Chondrocyte (in vitro differentiated cells): ENCODE measurements around the gene CDH24. TPM values are rescaled to one million over a fixed set of nuclear protein-coding genes. Genes with fewer than 3 reads are reported as not detected.

Experiments used
- DNase-seq: peaks from one replicate; pipeline ENCODE4 v3.0.0; 2021; ENCODE audit warnings: mixed read lengths, low spot score
- H3K27ac Mint-ChIP-seq: one replicate; pipeline ENCODE4 v1.8.0; 2021; ENCODE audit warnings: mild to moderate bottlenecking, moderate library complexity, mixed read lengths; ENCODE audit not compliant: unreplicated experiment
- H3K27me3 Mint-ChIP-seq: 2 replicates; pipeline ENCODE4 v1.8.0; 2021; ENCODE audit warnings: low read depth, mixed read lengths
- H3K36me3 Mint-ChIP-seq: 2 replicates; pipeline ENCODE4 v1.8.0; 2021; ENCODE audit warnings: low read depth, mixed read lengths
- H3K4me1 Mint-ChIP-seq: 2 replicates; pipeline ENCODE4 v1.8.0; 2021; ENCODE audit warnings: low read depth, mild to moderate bottlenecking, mixed read lengths
- H3K4me3 Mint-ChIP-seq: one replicate; pipeline ENCODE4 v1.8.0; 2021; ENCODE audit warnings: mild to moderate bottlenecking, moderate library complexity, mixed read lengths; ENCODE audit not compliant: unreplicated experiment
- H3K9me3 Mint-ChIP-seq: 2 replicates; pipeline ENCODE4 v1.8.0; 2021; ENCODE audit warnings: low read depth, mixed read lengths
- total RNA-seq: library from RNA; stranded (reverse); gene quantifications from 3 replicates; pipeline ENCODE4 v1.2.1, GENCODE V29; 2021
- TF ChIP-seq, protein P1 (sequence below): fragments of 200-600 bp; sonication (generic); IDR thresholded peaks from 2 replicates; pipeline ENCODE4 v1.5.0; 2021; ENCODE audit warnings: antibody characterized with exemption, mild to moderate bottlenecking, moderate library complexity

The CDH24 gene
- total RNA-seq, 1 donor from 2014 or later, result 10.2 TPM

GRCh38 chr14:23045419-23046357, 11.6 kb downstream of the CDH24 start:
- peaks cover 2% of the 10 kb centered on the region for H3K36me3 Mint-ChIP-seq
- peaks cover 7% of the 10 kb centered on the region for H3K4me1 Mint-ChIP-seq
- H3K27me3 Mint-ChIP-seq, result no peaks in the 10 kb centered on the region
- no peak overlapping the region for H3K4me3 Mint-ChIP-seq
- no peak for DNase-seq
- H3K9me3 Mint-ChIP-seq, result no peaks in the 10 kb centered on the region
- H3K27ac Mint-ChIP-seq, result no peak overlapping the region
- TF ChIP-seq, protein P1, sequence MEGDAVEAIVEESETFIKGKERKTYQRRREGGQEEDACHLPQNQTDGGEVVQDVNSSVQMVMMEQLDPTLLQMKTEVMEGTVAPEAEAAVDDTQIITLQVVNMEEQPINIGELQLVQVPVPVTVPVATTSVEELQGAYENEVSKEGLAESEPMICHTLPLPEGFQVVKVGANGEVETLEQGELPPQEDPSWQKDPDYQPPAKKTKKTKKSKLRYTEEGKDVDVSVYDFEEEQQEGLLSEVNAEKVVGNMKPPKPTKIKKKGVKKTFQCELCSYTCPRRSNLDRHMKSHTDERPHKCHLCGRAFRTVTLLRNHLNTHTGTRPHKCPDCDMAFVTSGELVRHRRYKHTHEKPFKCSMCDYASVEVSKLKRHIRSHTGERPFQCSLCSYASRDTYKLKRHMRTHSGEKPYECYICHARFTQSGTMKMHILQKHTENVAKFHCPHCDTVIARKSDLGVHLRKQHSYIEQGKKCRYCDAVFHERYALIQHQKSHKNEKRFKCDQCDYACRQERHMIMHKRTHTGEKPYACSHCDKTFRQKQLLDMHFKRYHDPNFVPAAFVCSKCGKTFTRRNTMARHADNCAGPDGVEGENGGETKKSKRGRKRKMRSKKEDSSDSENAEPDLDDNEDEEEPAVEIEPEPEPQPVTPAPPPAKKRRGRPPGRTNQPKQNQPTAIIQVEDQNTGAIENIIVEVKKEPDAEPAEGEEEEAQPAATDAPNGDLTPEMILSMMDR, result no peak

GRCh38 chr14:23044840-23045239, 12.5 kb downstream of the CDH24 start:
- Mint-ChIP-seq H3K4me1 (peaks cover 7% of the 10 kb centered on the region), H3K36me3 (peaks cover 2% of the 10 kb centered on the region), H3K27me3 (no peaks in the 10 kb centered on the region), H3K4me3 (no peak overlapping the region), H3K9me3 (no peaks in the 10 kb centered on the region), H3K27ac (no peak overlapping the region)
- TF ChIP-seq, protein P1, result no peak
- no peak for DNase-seq

DNA sequence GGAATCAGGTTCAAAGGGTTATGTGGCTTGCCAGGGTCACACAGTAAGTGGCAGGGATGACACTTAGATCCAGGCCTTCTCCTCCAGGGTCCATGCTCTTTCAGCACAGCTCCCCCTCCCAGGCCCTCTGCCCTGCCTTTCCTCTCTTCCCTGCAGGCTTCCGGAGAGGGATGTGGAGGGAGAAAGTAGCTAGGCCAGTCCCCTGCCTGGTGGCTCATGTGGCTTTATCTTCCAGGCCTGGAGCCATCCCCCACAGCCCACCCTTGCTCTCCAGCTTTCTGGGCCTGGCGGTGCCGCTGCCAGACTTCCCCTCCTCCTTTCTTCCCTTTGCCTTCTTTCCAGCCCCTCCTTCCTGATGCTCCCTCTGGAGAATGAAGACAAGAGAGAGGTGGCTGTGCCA, 13.6 kb downstream of the CDH24 start:
- Mint-ChIP-seq H3K9me3 (no peaks in the 10 kb centered on the region), H3K36me3 (peaks cover 2% of the 10 kb centered on the region), H3K4me3 (no peak overlapping the region), H3K4me1 (peaks cover 7% of the 10 kb centered on the region), H3K27ac (no peak overlapping the region), H3K27me3 (no peaks in the 10 kb centered on the region)
- DNase-seq, result no peak
- TF ChIP-seq, protein P1, result no peak

DNA sequence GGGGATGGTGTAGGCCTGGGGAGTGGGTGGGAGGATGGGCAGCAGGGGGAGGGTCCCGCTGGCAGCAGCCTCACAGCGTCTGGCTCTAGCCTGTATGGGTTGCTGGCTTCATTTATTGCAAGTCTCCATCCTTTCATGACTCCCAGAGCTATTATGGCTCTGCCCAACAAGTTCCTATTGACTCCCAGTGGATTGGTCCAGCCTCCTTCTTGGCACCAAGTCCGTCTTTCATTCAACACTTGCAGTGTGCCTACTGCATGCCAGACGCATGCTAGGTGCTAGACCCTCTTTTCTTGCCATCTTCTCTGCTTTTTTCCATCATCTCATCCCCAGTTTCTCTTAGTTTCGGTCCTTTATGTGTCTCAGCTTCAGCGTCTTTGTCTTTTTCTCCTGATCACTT, 14.2 kb downstream of the CDH24 start:
- H3K4me1 Mint-ChIP-seq, result peaks cover 7% of the 10 kb centered on the region
- TF ChIP-seq, protein P1, result no peak
- no peaks in the 10 kb centered on the region for H3K9me3 Mint-ChIP-seq
- peaks cover 2% of the 10 kb centered on the region for H3K36me3 Mint-ChIP-seq
- no peak overlapping the region for H3K27ac Mint-ChIP-seq
- no peak for DNase-seq
- no peaks in the 10 kb centered on the region for H3K27me3 Mint-ChIP-seq
- H3K4me3 Mint-ChIP-seq, result no peak overlapping the region

- no peaks in the 10 kb centered on the region for H3K36me3 Mint-ChIP-seq
- H3K27ac Mint-ChIP-seq, result no peak within 1 kb of the TSS
- H3K9me3 Mint-ChIP-seq, result no peaks in the 10 kb centered on the region
- peaks cover 5% of the 10 kb centered on the region for H3K4me1 Mint-ChIP-seq
- TF ChIP-seq, protein P1, result no peak
- DNase-seq, result no peak
- H3K27me3 Mint-ChIP-seq, result no peaks in the 10 kb centered on the region
- H3K4me3 Mint-ChIP-seq, result no peak within 1 kb of the TSS
Observed at GRCh38 chr14:23042162-23042965, 15.0 kb downstream of the CDH24 start, which contains the start of gene PSMB11. PSMB11 (plus strand) TSS chr14:23042212; CDS start chr14:23042226, 14 bp downstream.
